H1 (cell line): Measurements from ENCODE around the gene TCF7L2. TPM values are rescaled to one million over a fixed set of nuclear protein-coding genes. Genes with fewer than 3 reads are reported as not detected.

Source experiments
- CTCF ChIA-PET: fragments of 300-600 bp; sonication (Branson Sonifier 250); formaldehyde crosslinking; loops from one replicate; lab custom pipeline; 2021; ENCODE audit not compliant: partially characterized antibody; lab: Charles Lee
- POLR2A ChIA-PET: fragments of 300-600 bp; sonication (Branson Sonifier 250); formaldehyde crosslinking; loops from one replicate; lab custom pipeline; 2021; ENCODE audit warnings: inconsistent platforms; ENCODE audit not compliant: partially characterized antibody; lab: Charles Lee
- DNase-seq, 2 experiments: peaks; one replicate each; pipeline versions ENCODE4 v3.0.0 to v3.0.0-alpha.2; 2010 to 2022; ENCODE audit warnings: low spot score in 2 of 2, low read depth in 1 of 2, mixed read lengths in 1 of 2
- FAIRE-seq: peaks from 2 replicates; lab custom pipeline; 2011; peaks lifted over from hg19 to GRCh38; lab: Jason Lieb, UNC
- H2AFZ ChIP-seq: 2 replicates; pipeline ENCODE4 v1.8.1; 2012; ENCODE audit warnings: low read length, inconsistent platforms
- H2AK5ac ChIP-seq: 2 replicates; pipeline ENCODE4 v1.6.1; 2013; ENCODE audit warnings: low read depth, low read length
- H2BK120ac ChIP-seq: replicated peaks from 2 replicates; pipeline ENCODE3; 2013; ENCODE audit warnings: low read depth, low read length, inconsistent platforms
- H2BK12ac ChIP-seq: 2 replicates; pipeline ENCODE4 v1.6.1; 2013; ENCODE audit warnings: low read depth, low read length
- H2BK15ac ChIP-seq: 2 replicates; pipeline ENCODE4 v1.6.1; 2013; ENCODE audit warnings: low read length
- H2BK20ac ChIP-seq: 2 replicates; pipeline ENCODE4 v1.6.1; 2013; ENCODE audit warnings: low read length
- H2BK5ac ChIP-seq: 2 replicates; pipeline ENCODE4 v1.6.1; 2013; ENCODE audit warnings: low read depth, low read length
- H3K14ac ChIP-seq: 2 replicates; pipeline ENCODE4 v1.6.1; 2013; ENCODE audit warnings: inconsistent platforms; ENCODE audit not compliant: insufficient read length
- H3K18ac ChIP-seq: 2 replicates; pipeline ENCODE4 v1.6.1; 2013; ENCODE audit warnings: low read length; ENCODE audit errors: extremely low read depth
- H3K23ac ChIP-seq: 2 replicates; pipeline ENCODE4 v1.6.1; 2013; ENCODE audit warnings: inconsistent platforms; ENCODE audit not compliant: insufficient read length
- H3K23me2 ChIP-seq: 2 replicates; pipeline ENCODE4 v1.6.1; 2013; ENCODE audit warnings: low read depth, low read length
- H3K27ac ChIP-seq: 2 replicates; pipeline ENCODE4 v1.6.1; 2011; ENCODE audit warnings: low read depth, low read length, inconsistent platforms
- H3K27me3 ChIP-seq, 4 experiments: replicated peaks in 1 of 4; 1 replicate in 1 of 4; 2 replicates in 3 of 4; pipeline versions ENCODE4 v1.6.1 to v1.8.1; 2011 to 2013; ENCODE audit warnings: low read length in 3 of 4, mild to moderate bottlenecking in 3 of 4, inconsistent platforms in 2 of 4, mixed read lengths in 2 of 4, moderate library complexity in 1 of 4; ENCODE audit not compliant: control insufficient read depth in 3 of 4, insufficient read depth in 3 of 4; ENCODE audit errors: extremely low read depth in 1 of 4
- H3K36me3 ChIP-seq, 4 experiments: 2 replicates each; pipeline versions ENCODE4 v1.6.1 to v1.8.1; 2011 to 2013; ENCODE audit warnings: mild to moderate bottlenecking in 4 of 4, low read length in 3 of 4, moderate library complexity in 2 of 4, control low read depth in 1 of 4, inconsistent platforms in 1 of 4; ENCODE audit not compliant: insufficient read depth in 4 of 4, control insufficient read depth in 2 of 4
- H3K4ac ChIP-seq: replicated peaks from 2 replicates; pipeline ENCODE3; 2013; ENCODE audit warnings: low read length, low read depth, mixed read lengths, inconsistent platforms; ENCODE audit not compliant: insufficient read length
- H3K4me1 ChIP-seq, 4 experiments: replicated peaks in 1 of 4; 1 replicate in 1 of 4; 2 replicates in 3 of 4; pipeline versions ENCODE4 v1.6.1 to v1.8.1; 2011 to 2013; ENCODE audit warnings: low read length in 3 of 4, inconsistent platforms in 2 of 4, mixed read lengths in 1 of 4; ENCODE audit not compliant: insufficient read depth in 4 of 4, control insufficient read depth in 3 of 4
- H3K4me2 ChIP-seq, 2 experiments: 2 replicates each; pipeline versions ENCODE4 v1.6.1 to v1.8.1; 2011 to 2013; ENCODE audit warnings: low read depth in 2 of 2, low read length in 2 of 2, control low read depth in 1 of 2, inconsistent platforms in 1 of 2, mild to moderate bottlenecking in 1 of 2; ENCODE audit not compliant: insufficient read depth in 1 of 2
- H3K4me3 ChIP-seq, 4 experiments: fragments of 200-600, 300-600 bp in 1 of 4; sonication (generic), shearing (Covaris generic), sonication (Bioruptor Twin) in 1 of 4; 2 replicates each; pipeline versions ENCODE4 v1.5.1 to v1.8.1; 2011 to 2016; ENCODE audit warnings: low read length in 4 of 4, low read depth in 3 of 4, control low read depth in 2 of 4, inconsistent platforms in 2 of 4, mild to moderate bottlenecking in 2 of 4, mixed read lengths in 1 of 4, moderate library complexity in 1 of 4; ENCODE audit not compliant: insufficient read depth in 2 of 4; ENCODE audit errors: extremely low read depth in 1 of 4
- H3K56ac ChIP-seq: replicated peaks from 2 replicates; pipeline ENCODE3; 2013; ENCODE audit warnings: low read depth, mild to moderate bottlenecking, mixed read lengths, low read length, inconsistent platforms; ENCODE audit not compliant: insufficient read length
- H3K79me1 ChIP-seq: 2 replicates; pipeline ENCODE4 v1.6.1; 2013; ENCODE audit warnings: low read depth, low read length, control low read depth
- H3K79me2 ChIP-seq, 2 experiments: 2 replicates each; pipeline versions ENCODE4 v1.6.1 to v1.8.1; 2012 to 2013; ENCODE audit warnings: low read length in 2 of 2, mild to moderate bottlenecking in 2 of 2, inconsistent platforms in 1 of 2; ENCODE audit not compliant: insufficient read depth in 2 of 2, control insufficient read depth in 1 of 2
- H3K9ac ChIP-seq, 4 experiments: replicated peaks in 1 of 4; 1 replicate in 1 of 4; 2 replicates in 3 of 4; pipeline versions ENCODE4 v1.6.1 to v1.8.1; 2011 to 2013; ENCODE audit warnings: low read depth in 3 of 4, low read length in 3 of 4, control low read depth in 2 of 4, mild to moderate bottlenecking in 2 of 4, moderate library complexity in 2 of 4, inconsistent platforms in 1 of 4; ENCODE audit errors: extremely low read depth in 1 of 4
- H3K9me3 ChIP-seq, 2 experiments: 2 replicates each; pipeline versions ENCODE4 v1.6.1 to v1.8.1; 2012 to 2013; ENCODE audit warnings: mild to moderate bottlenecking in 2 of 2, moderate library complexity in 2 of 2, control low read depth in 1 of 2, inconsistent platforms in 1 of 2, low read depth in 1 of 2, low read length in 1 of 2, mixed read lengths in 1 of 2; ENCODE audit not compliant: insufficient read depth in 2 of 2
- H4K20me1 ChIP-seq, 2 experiments: replicated peaks in 1 of 2; 2 replicates each; pipeline versions ENCODE3 to v1.8.1; 2011 to 2013; ENCODE audit warnings: inconsistent platforms in 2 of 2, low read length in 2 of 2, mild to moderate bottlenecking in 1 of 2; ENCODE audit not compliant: insufficient read depth in 2 of 2, control insufficient read depth in 1 of 2
- H4K5ac ChIP-seq: 2 replicates; pipeline ENCODE4 v1.6.1; 2013; ENCODE audit warnings: low read length, low read depth, mixed read lengths, inconsistent platforms; ENCODE audit not compliant: insufficient read length
- H4K8ac ChIP-seq: 2 replicates; pipeline ENCODE4 v1.8.0; 2013; ENCODE audit warnings: mild to moderate bottlenecking, moderate library complexity, low read length, inconsistent platforms; ENCODE audit not compliant: insufficient read depth; ENCODE audit errors: extremely low read depth
- H4K91ac ChIP-seq: replicated peaks from 2 replicates; pipeline ENCODE3; 2013; ENCODE audit warnings: low read length, mixed read lengths, inconsistent platforms; ENCODE audit not compliant: insufficient read length
- CTCF ChIP-seq, 3 experiments: IDR thresholded peaks; 1 replicate in 2 of 3; 2 replicates in 1 of 3; pipeline versions ENCODE4 v1.5.1 to v1.6.1; 2011; ENCODE audit warnings: low read length in 3 of 3, mild to moderate bottlenecking in 3 of 3, inconsistent platforms in 2 of 3, low read depth in 1 of 3, moderate library complexity in 1 of 3; ENCODE audit not compliant: insufficient read depth in 1 of 3; ENCODE audit errors: control extremely low read depth in 1 of 3
- EGR1 ChIP-seq: IDR thresholded peaks from 2 replicates; pipeline ENCODE4 v1.6.1; 2011; ENCODE audit warnings: low read depth, low read length, borderline replicate concordance
- EZH2 ChIP-seq: fragments of 200-600 bp; sonication (generic); IDR thresholded peaks from 2 replicates; pipeline ENCODE4 v1.7.1; 2012; ENCODE audit warnings: low read depth, mild to moderate bottlenecking, moderate library complexity, low read length, inconsistent platforms; ENCODE audit not compliant: severe bottlenecking
- POU5F1 ChIP-seq: IDR thresholded peaks from 2 replicates; pipeline ENCODE4 v1.6.1; 2011; ENCODE audit warnings: low read depth, mild to moderate bottlenecking, low read length, moderate library complexity
- RAD21 ChIP-seq, 2 experiments: IDR thresholded peaks in 1 of 2; conservative IDR thresholded peaks in 1 of 2; 2 replicates each; pipeline ENCODE4 v1.6.1; 2011; ENCODE audit warnings: low read depth in 2 of 2, low read length in 2 of 2, improper control_type of control experiment in 1 of 2, inconsistent platforms in 1 of 2, mild to moderate bottlenecking in 1 of 2, moderate library complexity in 1 of 2
- SAP30 ChIP-seq: fragments of 300-600 bp; sonication (generic); IDR thresholded peaks from 2 replicates; pipeline ENCODE4 v1.7.1; 2012; ENCODE audit warnings: low read length, moderate library complexity, mild to moderate bottlenecking, inconsistent platforms; ENCODE audit not compliant: insufficient read depth, insufficient replicate concordance
- SIRT6 ChIP-seq: IDR thresholded peaks from one replicate; pipeline ENCODE4 v1.7.1; 2012; ENCODE audit warnings: low read length, inconsistent platforms
- TEAD4 ChIP-seq: IDR thresholded peaks from 2 replicates; pipeline ENCODE4 v1.6.1; 2012; ENCODE audit warnings: low read depth, low read length, inconsistent platforms, mixed read lengths
- USF2 ChIP-seq: IDR thresholded peaks from 2 replicates; pipeline ENCODE4 v1.6.1; 2011; ENCODE audit warnings: low read length, improper control_type of control experiment
- WGBS, 2 experiments: shearing (Covaris generic) in 1 of 2; methylation state at CpG; one replicate each; pipeline versions ENCODE4 v1.1.6 to v1.1.7; 2013 to 2015; ENCODE audit warnings: low lambda C conversion rate in 2 of 2, mixed read lengths in 2 of 2, inconsistent platforms in 1 of 2, low coverage in 1 of 2, missing lambda C conversion rate in 1 of 2; ENCODE audit not compliant: insufficient replicate concordance in 2 of 2, insufficient coverage in 1 of 2, insufficient read length in 1 of 2; ENCODE audit errors: extremely low coverage in 1 of 2, missing lambda C conversion rate in 1 of 2; 5-methylcytosine and 5-hydroxymethylcytosine counted together
- polyA plus RNA-seq, 7 experiments: library from polyadenylated mRNA; depleted of rRNA in 3 of 7; stranded (reverse) in 5 of 7; unstranded in 2 of 7; fragments of >200 nt in 5 of 7; fragments of 200-250 nt in 2 of 7; gene quantifications; 1 replicate in 5 of 7; 2 replicates in 1 of 7; 4 replicates in 1 of 7; pipeline versions ENCODE4 v1.2.1 to v1.2.3, GENCODE V29; 2011 to 2013; ENCODE audit warnings: missing spikeins in 2 of 7, mixed read lengths in 2 of 7
- total RNA-seq: library from RNA; stranded (reverse); fragmentation: NEBNext Ultra II Directional; extraction: Animal tissue kit (Norgen Biotek cat#: 25700); gene quantifications from 2 replicates; pipeline ENCODE4 v1.2.1, GENCODE V29; 2021

TCF7L2 gene
- total and polyA plus RNA-seq, 2 of the 8 experiments (the other 6 are each of a cell fraction or from before 2014, with no cell fraction given): 33.9 to 67.3 TPM

- Histone ChIP-seq H2AK5ac (no peak overlapping the region), H2BK20ac (no peak overlapping the region), H3K23ac (no peak overlapping the region), H4K8ac (no peak overlapping the region), H3K4me3 (no peak overlapping the region), H2BK5ac (no peak overlapping the region), H4K5ac (no peak overlapping the region), H3K36me3 (no peaks in the 10 kb centered on the region), H3K4ac (no peak overlapping the region), H2BK12ac (no peak overlapping the region), H3K9ac (no peak overlapping the region), H4K20me1 (peaks cover 9 to 24% of the 10 kb centered on the region in 2 experiments), H3K18ac (no peak overlapping the region), H3K4me2 (no peak overlapping the region; a peak in 1 of 4 replicates), H3K23me2 (peaks cover 6% of the 10 kb centered on the region), H2AFZ (no peak overlapping the region), H3K27ac (no peak overlapping the region), H2BK15ac (no peak overlapping the region), H4K91ac (no peak overlapping the region), H2BK120ac (no peak overlapping the region), H3K4me1 (peaks cover 38 to 59% (median 48%) of the 10 kb centered on the region in 4 experiments), H3K56ac (no peak overlapping the region), H3K14ac (no peak overlapping the region), H3K27me3 (no peaks in the 10 kb centered on the region), H3K79me1 (peaks cover 10% of the 10 kb centered on the region), H3K79me2 (peaks cover 6 to 78% of the 10 kb centered on the region in 2 experiments), H3K9me3 (no peaks in the 10 kb centered on the region)
- 80% methylated on average over 5 of the region's 5 CpGs; no CpG with 5 or more reads in 1 of the 2 experiments for WGBS, 2 experiments
- CTCF ChIA-PET: interaction anchor here (0.6 to 2.3 kb wide), 10 partner anchors 9 to 652 kb away, joined by 3 to 7 read pairs (median 3); no protein-coding TSS in a partner anchor
- no peak for FAIRE-seq
- POLR2A ChIA-PET: no interaction called here
- DNase-seq: no peak
- TF ChIP-seq USF2: no peak
- no peak for TF ChIP-seq SAP30
- no peak for TF ChIP-seq POU5F1
- TF ChIP-seq CTCF (IDR thresholded peaks at IDR 0.05; ENCODE audit: control extremely low read depth in 1 of 3, insufficient read depth in 1 of 3, low read depth in 1 of 3, low read length in 3 of 3): no peak
- TF ChIP-seq EZH2: no peak
- TF ChIP-seq RAD21 (IDR thresholded peaks at IDR 0.05 in 1 of 2, conservative IDR thresholded peaks at IDR 0.05 in 1 of 2; ENCODE audit: low read depth in 2 of 2, low read length in 2 of 2): no peak
- TF ChIP-seq EGR1: no peak
- no peak for TF ChIP-seq SIRT6
- no peak for TF ChIP-seq TEAD4
Observed at GRCh38 chr10:113130014-113130641, 180.1 kb downstream of the TCF7L2 start.
